Measurements from ENCODE around the gene EIF4G2. TPM values are rescaled to one million over a fixed set of nuclear protein-coding genes. Genes with fewer than 3 reads are reported as not detected.
"Not testable (repeated sequence)": the region's sequence is repeated elsewhere in the genome, so short reads cannot be mapped to it uniquely, and the experiment has no call there.

Gene EIF4G2
- total RNA-seq, 1 experiment from 2014 or later, result 999 TPM

GRCh38 chr11:10823152-10823579 is 14.4 kb upstream of the EIF4G2 start:
- BruUV-seq (replicated peaks), result no TSS peak
- H3K79me2 ChIP-seq (ENCODE audit: low read length), result no peaks in the 10 kb centered on the region
- ATAC-seq, result no peak
- no peaks in the 10 kb centered on the region for H3K36me3 ChIP-seq (ENCODE audit: low read depth, low read length)
- no peaks in the 10 kb centered on the region for H4K20me1 ChIP-seq (ENCODE audit: low read length)
- intact Hi-C loops (cut with micrococcal nuclease), result no loop called here
- ChIA-PET CTCF (no interaction called here), POLR2A (ENCODE audit: unreplicated experiment) (no interaction called here)
- no peak overlapping the region for H3K4me2 ChIP-seq (ENCODE audit: low read length)
- H3K27ac ChIP-seq (ENCODE audit: low read length), result no peak overlapping the region
- H3K4me1 ChIP-seq (ENCODE audit: insufficient read depth, low read length), result peaks cover 12% of the 10 kb centered on the region
- no peaks in the 10 kb centered on the region for H3F3A ChIP-seq (ENCODE audit: low read length, unreplicated experiment)
- no peak overlapping the region for H3K4me3 ChIP-seq (ENCODE audit: low read length)
- no peaks in the 10 kb centered on the region for H3K9me3 ChIP-seq (ENCODE audit: low read length)
- H3K9ac ChIP-seq (ENCODE audit: low read length), result no peak overlapping the region
- H3K27me3 ChIP-seq (ENCODE audit: low read length), result no peaks in the 10 kb centered on the region
- TF ChIP-seq EZH2phosphoT487 (IDR thresholded peaks at IDR 0.05; ENCODE audit: borderline replicate concordance, low read length) (no peak), EZH2 (IDR thresholded peaks at IDR 0.05; ENCODE audit: low read length, unreplicated experiment) (no peak), CTCF (conservative IDR thresholded peaks at IDR 0.05; ENCODE audit: low read depth, low read length) (no peak)
- H3K9me2 ChIP-seq (replicated peaks; ENCODE audit: low read length), result no peaks in the 10 kb centered on the region
- DNase-seq, result no peak
- H2AFZ ChIP-seq (ENCODE audit: low read length), result no peak overlapping the region

- H4K20me1 ChIP-seq (ENCODE audit: low read length); H3K4me3 ChIP-seq (ENCODE audit: low read length); H3K79me2 ChIP-seq (ENCODE audit: low read length); H3K36me3 ChIP-seq (ENCODE audit: low read depth, low read length); H3K27ac ChIP-seq (ENCODE audit: low read length); H3F3A ChIP-seq (ENCODE audit: low read length, unreplicated experiment); intact Hi-C loops (cut with micrococcal nuclease); H3K9me2 ChIP-seq (replicated peaks; ENCODE audit: low read length); H3K4me2 ChIP-seq (ENCODE audit: low read length); CTCF ChIA-PET; H3K9ac ChIP-seq (ENCODE audit: low read length); H2AFZ ChIP-seq (ENCODE audit: low read length); H3K27me3 ChIP-seq (ENCODE audit: low read length); ATAC-seq; DNase-seq; BruUV-seq (replicated peaks); POLR2A ChIA-PET (ENCODE audit: unreplicated experiment); H3K9me3 ChIP-seq (ENCODE audit: low read length): not testable (repeated sequence)
- H3K4me1 ChIP-seq (ENCODE audit: insufficient read depth, low read length), result peaks cover 18% of the 10 kb centered on the region
These were observed 13.8 kb upstream of the EIF4G2 start for GRCh38 chr11:10822491-10822890.

- peak overlapping the region; percentile 52 for H3K4me2 ChIP-seq (ENCODE audit: low read length)
- ATAC-seq (peak; percentile 98), DNase-seq (peak; percentile 94)
- no peaks in the 10 kb centered on the region for H3K9me3 ChIP-seq (ENCODE audit: low read length)
- no peaks in the 10 kb centered on the region for H3K27me3 ChIP-seq (ENCODE audit: low read length)
- no peaks in the 10 kb centered on the region for H4K20me1 ChIP-seq (ENCODE audit: low read length)
- H3K9ac ChIP-seq (ENCODE audit: low read length), result no peak overlapping the region
- H3K36me3 ChIP-seq (ENCODE audit: low read depth, low read length), result no peaks in the 10 kb centered on the region
- CTCF ChIA-PET, result interaction anchor here (0.6 to 0.9 kb wide), 3 partner anchors 9 to 279 kb away, joined by 3 to 5 read pairs (median 3); no protein-coding TSS in a partner anchor
- H3F3A ChIP-seq (ENCODE audit: low read length, unreplicated experiment), result no peaks in the 10 kb centered on the region
- BruUV-seq (replicated peaks), result no TSS peak
- no peak for TF ChIP-seq EZH2phosphoT487 (IDR thresholded peaks at IDR 0.05; ENCODE audit: borderline replicate concordance, low read length)
- TF ChIP-seq EZH2 (IDR thresholded peaks at IDR 0.05; ENCODE audit: low read length, unreplicated experiment), result no peak
- TF ChIP-seq CTCF (conservative IDR thresholded peaks at IDR 0.05; ENCODE audit: low read depth, low read length), result no peak
- H3K4me3 ChIP-seq (ENCODE audit: low read length), result no peak overlapping the region
- H3K4me1 ChIP-seq (ENCODE audit: insufficient read depth, low read length), result peaks cover 31% of the 10 kb centered on the region
- POLR2A ChIA-PET (ENCODE audit: unreplicated experiment), result interaction anchor here (0.6 to 1.8 kb wide), 4 partner anchors 9 to 109 kb away, joined by 4 to 73 read pairs (median 8); partner anchors contain the start of genes EIF4G2 and ZBED5
- no peaks in the 10 kb centered on the region for H3K79me2 ChIP-seq (ENCODE audit: low read length)
- H2AFZ ChIP-seq (ENCODE audit: low read length), result no peak overlapping the region
- peak overlapping the region; percentile 63 for H3K27ac ChIP-seq (ENCODE audit: low read length)
- H3K9me2 ChIP-seq (replicated peaks; ENCODE audit: low read length), result no peaks in the 10 kb centered on the region
- intact Hi-C loops (cut with micrococcal nuclease), result loop anchor here (2.0 kb wide), 2 partner anchors 30 to 40 kb away; partner anchors contain the start of gene ZBED5
These were observed 9.9 kb upstream of the EIF4G2 start for GRCh38 chr11:10818594-10818993.

Data from PC-3 (cell line).